ENCODE results near the gene RAB7A. TPM values are rescaled to one million over a fixed set of nuclear protein-coding genes. Genes with fewer than 3 reads are reported as not detected.

The RAB7A gene
- total RNA-seq, 1 experiment from 2014 or later: 258 TPM

GRCh38 chr3:128707928-128708494 is 18.0 kb upstream of the RAB7A start:
- DNase-seq (ENCODE audit: low spot score): no peak
- no TSS peak for BruUV-seq (replicated peaks)
- TF ChIP-seq CTCF (conservative IDR thresholded peaks at IDR 0.05; ENCODE audit: low read depth, low read length) (no peak), EZH2 (IDR thresholded peaks at IDR 0.05; ENCODE audit: borderline replicate concordance, low read depth, low read length, poor library complexity, severe bottlenecking) (no peak)
- Histone ChIP-seq H3K9me3 (ENCODE audit: low read depth, low read length, poor library complexity, severe bottlenecking) (no peaks in the 10 kb centered on the region), H3K27me3 (replicated peaks; ENCODE audit: insufficient read depth, low read depth, low read length, poor library complexity) (no peaks in the 10 kb centered on the region), H3K36me3 (ENCODE audit: insufficient read depth, low read length, poor library complexity, severe bottlenecking) (no peaks in the 10 kb centered on the region), H3K4me1 (ENCODE audit: insufficient read depth, low read length, poor library complexity, severe bottlenecking) (no peaks in the 10 kb centered on the region), H3K27ac (ENCODE audit: low read depth, low read length, poor library complexity, severe bottlenecking) (no peak overlapping the region), H3K4me3 (ENCODE audit: low read depth, low read length, poor library complexity, severe bottlenecking) (no peak overlapping the region)
- ChIA-PET POLR2A (ENCODE audit: low non-redundant PET) (interaction anchor here (0.6 kb wide), 1 partner anchor 90 kb away, joined by 3 read pairs; no protein-coding TSS in a partner anchor), CTCF (no interaction called here)
- intact Hi-C loops (cut with micrococcal nuclease; ENCODE audit: unreplicated experiment): no loop called here

GRCh38 chr3:128709038-128709437 is 16.9 kb upstream of the RAB7A start:
- TF ChIP-seq EZH2 (IDR thresholded peaks at IDR 0.05; ENCODE audit: borderline replicate concordance, low read depth, low read length, poor library complexity, severe bottlenecking): no peak
- no peak for TF ChIP-seq CTCF (conservative IDR thresholded peaks at IDR 0.05; ENCODE audit: low read depth, low read length)
- Histone ChIP-seq H3K4me1 (ENCODE audit: insufficient read depth, low read length, poor library complexity, severe bottlenecking) (no peaks in the 10 kb centered on the region), H3K27me3 (replicated peaks; ENCODE audit: insufficient read depth, low read depth, low read length, poor library complexity) (no peaks in the 10 kb centered on the region), H3K27ac (ENCODE audit: low read depth, low read length, poor library complexity, severe bottlenecking) (no peak overlapping the region), H3K9me3 (ENCODE audit: low read depth, low read length, poor library complexity, severe bottlenecking) (no peaks in the 10 kb centered on the region), H3K4me3 (ENCODE audit: low read depth, low read length, poor library complexity, severe bottlenecking) (no peak overlapping the region), H3K36me3 (ENCODE audit: insufficient read depth, low read length, poor library complexity, severe bottlenecking) (no peaks in the 10 kb centered on the region)
- no TSS peak for BruUV-seq (replicated peaks)
- intact Hi-C loops (cut with micrococcal nuclease; ENCODE audit: unreplicated experiment): no loop called here
- CTCF ChIA-PET: no interaction called here
- no peak for DNase-seq (ENCODE audit: low spot score)
- POLR2A ChIA-PET (ENCODE audit: low non-redundant PET): no interaction called here

GRCh38 chr3:128709506-128710210 is 16.3 kb upstream of the RAB7A start:
- no peaks in the 10 kb centered on the region for H3K4me1 ChIP-seq (ENCODE audit: insufficient read depth, low read length, poor library complexity, severe bottlenecking)
- no peak for DNase-seq (ENCODE audit: low spot score)
- ChIA-PET CTCF (no interaction called here), POLR2A (ENCODE audit: low non-redundant PET) (no interaction called here)
- intact Hi-C loops (cut with micrococcal nuclease; ENCODE audit: unreplicated experiment): no loop called here
- no peak for TF ChIP-seq EZH2 (IDR thresholded peaks at IDR 0.05; ENCODE audit: borderline replicate concordance, low read depth, low read length, poor library complexity, severe bottlenecking)
- TF ChIP-seq CTCF (conservative IDR thresholded peaks at IDR 0.05; ENCODE audit: low read depth, low read length): no peak
- H3K4me3 ChIP-seq (ENCODE audit: low read depth, low read length, poor library complexity, severe bottlenecking): no peak overlapping the region
- BruUV-seq (replicated peaks): no TSS peak
- no peaks in the 10 kb centered on the region for H3K27me3 ChIP-seq (replicated peaks; ENCODE audit: insufficient read depth, low read depth, low read length, poor library complexity)
- no peaks in the 10 kb centered on the region for H3K36me3 ChIP-seq (ENCODE audit: insufficient read depth, low read length, poor library complexity, severe bottlenecking)
- H3K9me3 ChIP-seq (ENCODE audit: low read depth, low read length, poor library complexity, severe bottlenecking): no peaks in the 10 kb centered on the region
- H3K27ac ChIP-seq (ENCODE audit: low read depth, low read length, poor library complexity, severe bottlenecking): no peak overlapping the region
